IPS-18c (cell line): ENCODE data around the gene DNAJC7.
A peak's percentile ranks its signal among the peaks of the same experiment; 100 is the strongest.
"Not testable (repeated sequence)": the region's sequence is repeated elsewhere in the genome, so short reads cannot be mapped to it uniquely, and the experiment has no call there.

Experiments
- H3K4me3 ChIP-seq: 2 replicates; pipeline ENCODE4 v1.7.0; 2013; ENCODE audit warnings: low read depth, mild to moderate bottlenecking, low read length, moderate library complexity; ENCODE audit not compliant: insufficient read depth
- H3K9me3 ChIP-seq: one replicate; pipeline ENCODE4 v1.6.1; 2013; ENCODE audit warnings: mild to moderate bottlenecking, low read length, moderate library complexity; ENCODE audit not compliant: control insufficient read depth, insufficient read depth

Gene DNAJC7

GRCh38 chr17:42023524-42024349, 6.5 kb upstream of the DNAJC7 start:
- Histone ChIP-seq H3K4me3 (no peak overlapping the region), H3K9me3 (no peaks in the 10 kb centered on the region)

- H3K4me3 ChIP-seq, H3K9me3 ChIP-seq: not testable (repeated sequence)
Observed at GRCh38 chr17:42020845-42021244, 3.6 kb upstream of the DNAJC7 start.

GRCh38 chr17:42019509-42020404, 2.5 kb upstream of the DNAJC7 start, which contains the start of gene NKIRAS2:
Gene NKIRAS2 (plus strand): TSS chr17:42020090. CDS start chr17:42021578, 1,488 bp downstream.
- Histone ChIP-seq H3K9me3 (no peaks in the 10 kb centered on the region), H3K4me3 (peak within 1 kb of the TSS; percentile 93)

GRCh38 chr17:42018988-42019387, 1.7 kb upstream of the DNAJC7 start:
- no peaks in the 10 kb centered on the region for H3K9me3 ChIP-seq
- no peak overlapping the region for H3K4me3 ChIP-seq

- H3K9me3 ChIP-seq: no peaks in the 10 kb centered on the region
Observed at GRCh38 chr17:42018339-42018738, 1.1 kb upstream of the DNAJC7 start.

GRCh38 chr17:42017866-42018200, 594 bp upstream of the DNAJC7 start:
- peak overlapping the region; percentile 97 for H3K4me3 ChIP-seq
- H3K9me3 ChIP-seq: no peaks in the 10 kb centered on the region

More at GRCh38 chr17:42018339-42018738, 1.1 kb upstream of the DNAJC7 start:
- peak overlapping the region; percentile 97 for H3K4me3 ChIP-seq

GRCh38 chr17:42016411-42016831, 818 bp downstream of the DNAJC7 start:
- Histone ChIP-seq H3K4me3 (peak overlapping the region; percentile 97), H3K9me3 (no peaks in the 10 kb centered on the region)

GRCh38 chr17:42013740-42014139, 3.5 kb downstream of the DNAJC7 start:
- not testable (repeated sequence) for H3K4me3 ChIP-seq, H3K9me3 ChIP-seq

GRCh38 chr17:42012363-42012762, 4.9 kb downstream of the DNAJC7 start:
- H3K9me3 ChIP-seq, H3K4me3 ChIP-seq: not testable (repeated sequence)

- Histone ChIP-seq H3K4me3 (no peak overlapping the region), H3K9me3 (no peaks in the 10 kb centered on the region)
Observed at GRCh38 chr17:42010898-42011516, 6.2 kb downstream of the DNAJC7 start.

GRCh38 chr17:42010266-42010680, 7.0 kb downstream of the DNAJC7 start:
- not testable (repeated sequence) for H3K4me3 ChIP-seq, H3K9me3 ChIP-seq

GRCh38 chr17:42009170-42009569, 8.1 kb downstream of the DNAJC7 start:
- no peak overlapping the region for H3K4me3 ChIP-seq
- H3K9me3 ChIP-seq: no peaks in the 10 kb centered on the region

GRCh38 chr17:42005166-42005565, 12.1 kb downstream of the DNAJC7 start:
- Histone ChIP-seq H3K9me3 (no peaks in the 10 kb centered on the region), H3K4me3 (no peak overlapping the region)

- no peaks in the 10 kb centered on the region for H3K9me3 ChIP-seq
- H3K4me3 ChIP-seq: no peak overlapping the region
Observed at GRCh38 chr17:42002792-42003301, 14.4 kb downstream of the DNAJC7 start.

- H3K9me3 ChIP-seq: no peaks in the 10 kb centered on the region
- no peak overlapping the region for H3K4me3 ChIP-seq
Observed at GRCh38 chr17:42002175-42002791, 15.0 kb downstream of the DNAJC7 start.

- H3K9me3 ChIP-seq: no peaks in the 10 kb centered on the region
- no peak overlapping the region for H3K4me3 ChIP-seq
Observed at GRCh38 chr17:42001729-42002128, 15.5 kb downstream of the DNAJC7 start.
